HG03378 (cell line): ENCODE measurements around the gene OR52J3.

Experiments used
- ATAC-seq: cut with Tn5 transposase; IDR thresholded peaks from one replicate; pipeline ENCODE4 v1.9.1; 2021; ENCODE audit warnings: mild to moderate bottlenecking, moderate library complexity; ENCODE audit not compliant: unreplicated experiment

Gene OR52J3

GRCh38 chr11:5092821-5093585 is 46.7 kb downstream of the OR52J3 start:
- no peak for ATAC-seq

GRCh38 chr11:5096011-5096410 is 49.7 kb downstream of the OR52J3 start:
- no peak for ATAC-seq
